BJ (cell line): ENCODE data around the gene CLIP1. TPM values are rescaled to one million over a fixed set of nuclear protein-coding genes. Genes with fewer than 3 reads are reported as not detected.
"Not testable (repeated sequence)": the region's sequence is repeated elsewhere in the genome, so short reads cannot be mapped to it uniquely, and the experiment has no call there.

Experiments
- CTCF ChIA-PET: fragments of 350-600 bp; formaldehyde crosslinking; extraction: SDS; loops from one replicate; lab custom pipeline; 2021; ENCODE audit warnings: antibody characterized with exemption, inconsistent platforms; lab: Yijun Ruan, JAX
- POLR2A ChIA-PET: fragments of 300-600 bp; sonication (Branson Sonifier 250); formaldehyde crosslinking; extraction: SDS; loops from one replicate; lab custom pipeline; 2021; ENCODE audit warnings: antibody characterized with exemption; lab: Charles Lee
- DNase-seq: peaks from one replicate; pipeline ENCODE4 v3.0.0-alpha.2; 2011; ENCODE audit warnings: low read depth
- H3K27me3 ChIP-seq: 2 replicates; pipeline ENCODE4 v1.6.0; 2011; ENCODE audit warnings: low read length; ENCODE audit not compliant: control insufficient read depth, insufficient read depth
- H3K36me3 ChIP-seq: 2 replicates; pipeline ENCODE4 v1.5.1; 2011; ENCODE audit warnings: low read length; ENCODE audit not compliant: control insufficient read depth, insufficient read depth
- H3K4me3 ChIP-seq: 2 replicates; pipeline ENCODE4 v1.5.1; 2011; ENCODE audit warnings: low read depth, mild to moderate bottlenecking, control low read depth, low read length
- polyA plus RNA-seq: library from polyadenylated mRNA; depleted of rRNA; stranded (reverse); fragments of >200 nt; gene quantifications from 2 replicates; pipeline ENCODE4 v1.2.3, GENCODE V29; 2011
- TF ChIP-seq, protein P1 (sequence below): IDR thresholded peaks from 2 replicates; pipeline ENCODE4 v1.5.1; 2011; ENCODE audit warnings: low read depth, mild to moderate bottlenecking, control low read depth, inconsistent platforms, low read length, moderate library complexity; ENCODE audit not compliant: insufficient read depth

Gene CLIP1
- polyA plus RNA-seq, 1 experiment: 104 TPM

DNA sequence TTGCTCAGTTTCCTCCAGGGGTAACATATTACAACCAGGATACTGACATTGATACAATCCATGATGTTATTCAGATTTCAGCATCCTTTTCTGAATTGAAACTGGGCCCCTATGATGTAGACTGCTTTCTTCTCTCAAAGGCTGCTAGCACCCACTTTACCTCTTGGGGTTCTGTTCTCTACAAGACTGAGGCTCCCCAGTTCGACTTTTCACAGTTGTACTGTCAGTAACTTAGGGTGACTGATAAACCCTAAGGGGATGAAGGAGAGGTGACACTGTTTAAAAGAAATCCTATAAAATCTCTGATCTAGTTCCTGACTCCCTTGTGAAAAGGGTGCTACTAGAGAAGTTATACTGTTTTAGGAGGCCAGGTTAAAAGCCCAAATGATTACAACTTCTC, 157.0 kb downstream of the CLIP1 start:
- no peak for DNase-seq
- POLR2A ChIA-PET: no interaction called here
- CTCF ChIA-PET: interaction anchor here (0.8 kb wide), 1 partner anchor 14 kb away, joined by 4 read pairs; no protein-coding TSS in a partner anchor
- H3K36me3 ChIP-seq: 0 out of 2 replicates have a peak, but pooled peaks cover 1% of the 10 kb centered on the region
- H3K4me3 ChIP-seq: peak overlapping the region; percentile 86
- no peaks in the 10 kb centered on the region for H3K27me3 ChIP-seq
- TF ChIP-seq, protein P1, sequence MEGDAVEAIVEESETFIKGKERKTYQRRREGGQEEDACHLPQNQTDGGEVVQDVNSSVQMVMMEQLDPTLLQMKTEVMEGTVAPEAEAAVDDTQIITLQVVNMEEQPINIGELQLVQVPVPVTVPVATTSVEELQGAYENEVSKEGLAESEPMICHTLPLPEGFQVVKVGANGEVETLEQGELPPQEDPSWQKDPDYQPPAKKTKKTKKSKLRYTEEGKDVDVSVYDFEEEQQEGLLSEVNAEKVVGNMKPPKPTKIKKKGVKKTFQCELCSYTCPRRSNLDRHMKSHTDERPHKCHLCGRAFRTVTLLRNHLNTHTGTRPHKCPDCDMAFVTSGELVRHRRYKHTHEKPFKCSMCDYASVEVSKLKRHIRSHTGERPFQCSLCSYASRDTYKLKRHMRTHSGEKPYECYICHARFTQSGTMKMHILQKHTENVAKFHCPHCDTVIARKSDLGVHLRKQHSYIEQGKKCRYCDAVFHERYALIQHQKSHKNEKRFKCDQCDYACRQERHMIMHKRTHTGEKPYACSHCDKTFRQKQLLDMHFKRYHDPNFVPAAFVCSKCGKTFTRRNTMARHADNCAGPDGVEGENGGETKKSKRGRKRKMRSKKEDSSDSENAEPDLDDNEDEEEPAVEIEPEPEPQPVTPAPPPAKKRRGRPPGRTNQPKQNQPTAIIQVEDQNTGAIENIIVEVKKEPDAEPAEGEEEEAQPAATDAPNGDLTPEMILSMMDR: no peak

DNA sequence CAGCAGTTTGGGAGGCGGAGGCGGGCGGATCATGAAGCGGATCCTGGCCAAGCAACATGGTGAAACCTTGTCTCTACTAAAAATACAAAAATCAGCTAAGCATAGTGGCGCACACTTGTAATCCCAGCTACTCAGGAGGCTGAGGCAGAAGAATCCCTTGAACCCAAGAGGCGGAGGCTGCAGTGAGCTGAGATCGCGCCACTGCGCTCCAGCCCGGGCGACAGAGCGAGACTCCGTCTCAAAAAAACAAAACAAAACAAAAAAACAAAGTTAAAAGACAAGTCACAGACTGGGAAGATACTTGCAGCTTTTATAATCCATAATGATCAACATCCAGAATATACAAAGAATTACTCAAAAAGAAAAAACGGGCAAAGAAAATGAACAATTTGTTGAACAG, 161.7 kb downstream of the CLIP1 start:
- CTCF ChIA-PET: interaction anchor here (0.8 to 1.3 kb wide), 3 partner anchors 21 to 206 kb away, joined by 3 read pairs; no protein-coding TSS in a partner anchor
- H3K4me3 ChIP-seq, DNase-seq, POLR2A ChIA-PET, H3K27me3 ChIP-seq, H3K36me3 ChIP-seq: not testable (repeated sequence)

DNA sequence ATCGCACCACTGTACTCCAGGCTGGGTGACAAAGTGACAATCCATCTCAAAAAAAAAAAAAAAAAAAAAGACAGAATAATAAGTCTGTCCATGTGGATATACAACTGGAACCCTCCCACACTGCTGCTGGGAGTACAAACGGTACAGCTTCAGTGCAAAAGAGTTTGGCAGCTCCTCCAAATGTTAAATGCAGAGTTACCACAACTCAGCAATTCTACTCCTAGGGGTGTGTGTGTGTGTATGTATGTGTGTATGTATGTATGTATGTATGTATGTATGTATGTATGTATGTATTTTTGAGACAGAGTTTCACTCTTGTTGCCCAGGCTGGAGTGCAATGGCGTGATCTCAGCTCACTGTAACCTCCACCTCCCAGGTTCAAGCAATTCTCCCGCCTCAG, 163.5 kb downstream of the CLIP1 start:
- H3K4me3 ChIP-seq, H3K27me3 ChIP-seq, POLR2A ChIA-PET, DNase-seq, H3K36me3 ChIP-seq, CTCF ChIA-PET: not testable (repeated sequence)

DNA sequence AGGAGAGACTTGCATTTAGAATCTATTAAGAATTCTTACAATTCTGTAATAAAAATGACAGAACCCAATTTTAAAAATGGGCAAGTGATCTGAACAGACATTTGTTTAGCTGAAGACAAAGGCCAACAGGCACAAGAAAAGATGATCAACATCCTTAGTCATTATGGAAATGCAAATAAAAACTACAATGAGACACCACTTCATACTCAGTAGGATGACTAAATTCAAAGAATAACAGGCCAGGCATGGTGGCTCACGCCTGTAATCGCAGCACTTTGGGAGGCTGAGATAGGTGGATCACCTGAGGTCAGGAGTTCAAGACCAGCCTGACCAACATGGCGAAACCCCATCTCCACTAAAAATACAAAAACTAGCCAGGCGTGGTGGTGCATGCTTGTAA, 164.0 kb downstream of the CLIP1 start:
- H3K4me3 ChIP-seq, POLR2A ChIA-PET, DNase-seq, H3K27me3 ChIP-seq, CTCF ChIA-PET, H3K36me3 ChIP-seq: not testable (repeated sequence)

DNA sequence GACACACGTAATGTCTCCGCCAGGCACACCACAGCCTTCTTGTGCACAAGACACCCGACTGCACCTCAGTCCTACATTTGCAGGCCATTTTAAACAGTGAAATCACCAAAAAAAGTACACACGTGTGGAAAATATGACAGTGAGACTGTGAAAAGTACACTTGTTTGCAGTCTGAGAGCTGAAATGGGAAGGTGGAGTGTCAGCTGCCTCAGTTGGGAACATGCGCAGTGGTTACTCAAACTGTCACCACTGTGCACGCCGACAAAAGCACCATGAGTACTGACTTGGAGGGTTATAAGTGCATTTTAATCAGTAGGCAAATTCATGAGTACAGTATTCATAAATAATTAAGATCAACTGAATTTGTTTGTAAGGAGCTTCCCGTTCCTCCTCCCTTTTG, 171.9 kb downstream of the CLIP1 start:
- H3K36me3 ChIP-seq: peaks cover 6% of the 10 kb centered on the region
- no peak for DNase-seq
- TF ChIP-seq, protein P1: no peak
- CTCF ChIA-PET: interaction anchor here (0.6 kb wide), 1 partner anchor 9 kb away, joined by 3 read pairs; no protein-coding TSS in a partner anchor
- H3K27me3 ChIP-seq: no peaks in the 10 kb centered on the region
- POLR2A ChIA-PET: no interaction called here
- no peak overlapping the region for H3K4me3 ChIP-seq

DNA sequence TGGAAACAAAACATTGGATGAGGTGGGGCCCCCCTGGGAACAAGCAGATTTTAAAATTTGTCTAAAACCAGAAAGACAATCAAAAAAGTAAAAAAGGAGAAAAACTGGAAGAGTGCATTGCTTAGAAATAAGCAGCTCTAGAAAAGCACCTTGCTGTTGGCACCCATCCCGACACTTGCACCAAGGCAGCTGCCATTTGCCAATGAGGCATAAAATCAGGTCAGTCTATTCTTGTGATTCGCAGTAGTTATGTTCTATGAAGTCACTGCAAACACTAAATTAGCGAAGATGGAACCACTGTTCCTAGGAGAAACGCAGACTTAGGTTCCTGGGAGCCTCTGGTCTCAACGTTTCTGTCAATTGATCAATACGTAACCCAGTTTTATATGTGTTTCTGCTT, 172.4 kb downstream of the CLIP1 start:
- H3K27me3 ChIP-seq: no peaks in the 10 kb centered on the region
- DNase-seq: no peak
- CTCF ChIA-PET: no interaction called here
- POLR2A ChIA-PET: no interaction called here
- H3K36me3 ChIP-seq: peaks cover 6% of the 10 kb centered on the region
- no peak overlapping the region for H3K4me3 ChIP-seq
- TF ChIP-seq, protein P1: no peak

DNA sequence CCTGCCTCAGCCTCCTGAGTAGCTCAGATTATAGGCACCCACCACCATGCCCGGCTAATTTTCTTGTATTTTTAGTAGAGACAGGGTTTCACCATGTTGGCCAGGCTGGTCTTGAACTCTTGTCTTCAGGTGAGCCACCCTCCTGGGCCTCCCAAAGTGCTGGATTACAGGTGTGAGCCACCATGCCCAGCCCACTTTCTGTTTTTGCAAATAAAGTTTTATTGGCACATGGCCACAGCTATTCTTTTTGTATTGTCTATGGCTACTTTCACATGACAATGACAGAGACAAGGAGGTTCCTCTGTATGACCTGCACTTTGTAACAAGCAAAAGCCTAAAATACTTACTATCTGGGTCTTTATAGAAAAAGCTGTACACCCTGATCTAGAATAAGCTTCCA, 176.9 kb downstream of the CLIP1 start:
- DNase-seq: no peak
- POLR2A ChIA-PET: no interaction called here
- CTCF ChIA-PET: interaction anchor here (1.8 kb wide), 1 partner anchor 16 kb away, joined by 4 read pairs; no protein-coding TSS in a partner anchor
- H3K4me3 ChIP-seq: no peak overlapping the region
- TF ChIP-seq, protein P1: no peak
- H3K27me3 ChIP-seq: no peaks in the 10 kb centered on the region
- peaks cover 8% of the 10 kb centered on the region for H3K36me3 ChIP-seq
